Body of pancreas (tissue), 4 donors: ENCODE results near the gene RDH16.

ENCODE experiments used
- POLR2A ChIP-seq, 3 donors: fragments of 450-650 bp; IDR thresholded peaks; one replicate each; pipeline ENCODE4 v1.6.1; 2016; ENCODE audit warnings: antibody characterized with exemption in 3 of 3, mild to moderate bottlenecking in 2 of 3
- TF ChIP-seq, protein P1 (sequence below), 7 experiments: fragments of 450-650 bp in 4 of 7; fragments of 200-600 bp in 3 of 7; sonication (generic) in 3 of 7; IDR thresholded peaks; one replicate each; pipeline ENCODE4 v1.5.1; 2016 to 2019; ENCODE audit warnings: antibody characterized with exemption in 7 of 7

DNA sequence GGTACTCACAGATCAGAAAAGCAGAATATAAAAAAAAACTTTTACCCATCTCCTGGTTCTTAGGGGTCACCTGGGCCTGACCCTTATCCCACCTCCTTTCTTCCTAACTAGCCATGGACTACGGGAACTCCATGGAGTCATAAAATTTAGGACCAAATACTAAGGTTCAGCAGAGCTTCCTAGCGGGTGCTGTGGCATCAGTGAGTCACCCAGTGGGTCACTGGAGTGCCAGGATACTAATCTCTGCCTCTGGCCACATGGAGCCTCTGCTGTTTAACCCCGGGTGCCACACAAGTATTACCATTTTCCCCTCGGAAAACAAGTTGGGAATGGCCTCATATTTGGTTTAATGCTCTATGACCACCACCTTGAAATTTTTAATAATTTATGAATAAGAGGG is 42.0 kb upstream of the RDH16 start:
- TF ChIP-seq, protein P1, sequence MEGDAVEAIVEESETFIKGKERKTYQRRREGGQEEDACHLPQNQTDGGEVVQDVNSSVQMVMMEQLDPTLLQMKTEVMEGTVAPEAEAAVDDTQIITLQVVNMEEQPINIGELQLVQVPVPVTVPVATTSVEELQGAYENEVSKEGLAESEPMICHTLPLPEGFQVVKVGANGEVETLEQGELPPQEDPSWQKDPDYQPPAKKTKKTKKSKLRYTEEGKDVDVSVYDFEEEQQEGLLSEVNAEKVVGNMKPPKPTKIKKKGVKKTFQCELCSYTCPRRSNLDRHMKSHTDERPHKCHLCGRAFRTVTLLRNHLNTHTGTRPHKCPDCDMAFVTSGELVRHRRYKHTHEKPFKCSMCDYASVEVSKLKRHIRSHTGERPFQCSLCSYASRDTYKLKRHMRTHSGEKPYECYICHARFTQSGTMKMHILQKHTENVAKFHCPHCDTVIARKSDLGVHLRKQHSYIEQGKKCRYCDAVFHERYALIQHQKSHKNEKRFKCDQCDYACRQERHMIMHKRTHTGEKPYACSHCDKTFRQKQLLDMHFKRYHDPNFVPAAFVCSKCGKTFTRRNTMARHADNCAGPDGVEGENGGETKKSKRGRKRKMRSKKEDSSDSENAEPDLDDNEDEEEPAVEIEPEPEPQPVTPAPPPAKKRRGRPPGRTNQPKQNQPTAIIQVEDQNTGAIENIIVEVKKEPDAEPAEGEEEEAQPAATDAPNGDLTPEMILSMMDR (IDR thresholded peaks at IDR 0.05), result no peak
- TF ChIP-seq POLR2A (IDR thresholded peaks at IDR 0.05), result no peak
